Measurements from ENCODE around the gene MSI2.

MSI2 gene

GRCh38 chr17:57533684-57534305 lies 277.5 kb downstream of the MSI2 start:
- no peak for DNase-seq

DNA sequence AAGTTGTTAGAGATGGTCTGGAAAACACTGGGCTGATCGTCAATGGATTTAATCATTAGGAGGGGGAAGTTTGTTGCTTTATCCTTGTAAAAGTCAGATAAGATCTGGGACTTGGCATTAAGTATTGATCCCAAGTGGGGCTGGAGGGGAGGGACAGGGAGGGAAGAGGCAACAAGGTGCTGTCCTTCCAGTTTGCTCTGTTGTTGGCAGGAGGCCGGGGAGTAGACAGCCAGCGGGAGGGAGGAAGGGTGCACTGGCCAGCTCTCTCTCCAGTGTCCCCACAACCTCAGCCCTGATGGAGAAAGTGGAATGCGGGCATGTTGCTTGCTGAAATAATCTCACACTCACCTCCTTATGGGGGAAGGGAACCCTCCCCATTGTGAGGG lies 278.5 kb downstream of the MSI2 start:
- no peak for DNase-seq

DNA sequence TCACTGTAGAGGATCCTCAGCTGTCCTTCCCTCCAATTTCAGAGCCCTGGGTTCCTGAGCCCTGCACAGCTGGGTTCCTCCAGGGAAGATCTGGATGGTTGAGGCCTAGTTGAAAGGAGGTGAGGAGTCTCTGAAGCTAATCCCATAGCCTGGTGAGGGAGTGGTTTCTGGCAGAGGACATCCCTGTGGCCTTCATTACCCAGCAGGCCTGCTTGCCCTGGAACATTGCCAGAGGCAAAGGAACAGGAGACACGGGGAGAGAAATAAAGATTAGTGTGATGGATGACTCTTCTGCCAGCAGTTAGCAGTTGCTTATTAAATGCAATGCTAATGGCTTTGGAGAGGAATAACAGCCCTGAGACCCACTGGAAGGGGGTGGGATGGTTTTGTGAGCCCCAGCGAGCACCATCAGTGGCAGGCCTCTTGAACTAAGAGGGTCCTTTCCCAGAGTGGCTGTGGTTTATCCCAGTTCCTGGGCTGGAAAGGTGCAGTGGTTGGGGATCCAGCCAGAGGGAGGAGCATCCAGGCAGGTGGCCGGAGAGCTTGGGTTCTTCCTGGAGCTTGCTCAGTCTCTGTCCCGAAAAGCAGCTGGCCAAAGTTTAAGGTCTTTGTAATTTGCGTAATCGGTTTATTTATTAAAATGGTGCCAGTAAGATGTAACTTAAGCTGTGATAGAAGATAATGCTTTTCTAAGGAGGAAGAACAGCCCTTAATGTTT lies 279.1 kb downstream of the MSI2 start:
- DNase-seq: no peak

DNA sequence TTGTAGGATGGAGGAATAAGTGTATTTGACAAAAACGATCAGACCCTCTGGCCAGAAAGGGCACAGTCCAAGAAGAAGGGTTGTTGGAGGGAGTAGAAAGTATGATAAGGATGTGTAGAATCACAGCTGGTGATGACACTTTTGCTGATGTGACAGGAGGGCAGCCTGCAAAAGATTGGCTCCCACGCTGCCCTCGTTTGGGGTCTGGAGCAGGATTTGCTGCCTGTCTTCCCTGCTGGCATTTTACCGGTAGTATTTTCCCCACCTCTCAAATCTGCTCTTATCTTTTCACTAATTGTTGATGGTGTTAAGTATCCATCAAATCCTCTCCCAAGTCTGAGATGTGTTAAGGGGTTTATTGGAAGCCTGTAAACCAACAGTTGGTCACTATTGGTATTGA lies 280.0 kb downstream of the MSI2 start:
- DNase-seq: no peak

- no peak for DNase-seq
Measured at GRCh38 chr17:57536789-57537523, 280.6 kb downstream of the MSI2 start.

DNA sequence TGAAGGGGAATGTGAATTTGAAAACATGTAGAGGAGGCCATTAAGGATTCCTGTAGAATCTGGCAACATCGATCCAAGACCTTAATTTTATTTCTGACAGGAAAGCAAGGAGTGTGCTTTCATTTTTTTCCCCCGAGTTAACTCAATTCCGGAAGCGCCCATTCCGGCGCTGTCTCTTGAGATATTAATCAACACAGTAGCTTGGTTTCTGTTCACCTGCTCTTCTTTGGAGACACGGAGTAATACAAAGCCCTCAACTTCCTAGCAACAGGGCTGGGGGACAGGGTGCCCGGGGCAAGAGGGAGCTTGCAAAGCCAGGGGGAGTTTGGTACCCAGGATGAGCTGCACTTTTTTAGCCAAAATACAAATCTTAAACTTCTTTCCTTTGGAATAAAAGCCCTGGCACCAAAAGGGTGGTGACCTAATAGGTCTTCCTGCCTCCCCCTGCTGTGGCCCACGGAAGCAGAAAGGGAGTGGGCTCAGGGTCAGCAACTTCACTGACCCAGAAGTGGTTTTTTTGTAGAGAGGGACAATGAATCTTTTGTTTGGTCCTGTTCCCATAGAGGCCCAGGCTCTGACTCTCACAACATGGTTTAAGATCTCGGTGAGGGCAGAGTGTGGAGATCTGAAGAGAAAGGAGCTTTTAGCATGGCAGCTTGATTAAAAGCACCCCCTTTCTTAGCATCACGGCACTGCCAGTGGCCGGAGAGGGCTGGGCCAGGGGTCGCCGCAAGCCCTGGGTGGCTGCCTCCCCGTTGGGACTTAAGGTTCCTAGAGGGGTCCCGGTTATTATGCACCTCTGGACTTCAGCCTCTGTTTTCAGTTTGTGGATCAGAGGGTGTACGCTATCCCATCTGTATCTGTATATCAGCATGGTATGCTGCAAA lies 281.4 kb downstream of the MSI2 start:
- DNase-seq: no peak

GRCh38 chr17:57538736-57539456 lies 282.6 kb downstream of the MSI2 start:
- DNase-seq: no peak

- DNase-seq: no peak
Measured at GRCh38 chr17:57539529-57540301, 283.4 kb downstream of the MSI2 start.

DNA sequence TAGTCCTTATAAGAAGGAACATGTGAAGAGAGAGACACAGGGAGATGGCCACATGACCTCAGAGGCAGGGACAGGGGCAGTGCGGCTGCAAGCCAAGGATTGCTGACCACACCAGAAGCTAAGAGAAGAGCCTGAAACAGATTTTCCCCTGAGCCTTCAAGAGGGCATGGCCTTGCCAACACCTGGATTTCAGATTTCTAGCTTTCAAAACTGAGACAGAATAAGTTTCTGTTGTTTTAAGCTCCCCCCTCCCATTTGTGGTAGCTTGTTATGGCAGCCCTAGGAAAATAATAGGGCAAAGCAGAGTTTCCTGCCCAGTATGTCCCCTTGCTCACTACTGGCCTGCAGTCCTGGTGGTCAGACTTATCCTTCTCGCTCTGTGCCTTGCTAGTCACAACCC lies 284.3 kb downstream of the MSI2 start:
- no peak for DNase-seq

GRCh38 chr17:57541049-57541448 lies 284.7 kb downstream of the MSI2 start:
- no peak for DNase-seq

DNA sequence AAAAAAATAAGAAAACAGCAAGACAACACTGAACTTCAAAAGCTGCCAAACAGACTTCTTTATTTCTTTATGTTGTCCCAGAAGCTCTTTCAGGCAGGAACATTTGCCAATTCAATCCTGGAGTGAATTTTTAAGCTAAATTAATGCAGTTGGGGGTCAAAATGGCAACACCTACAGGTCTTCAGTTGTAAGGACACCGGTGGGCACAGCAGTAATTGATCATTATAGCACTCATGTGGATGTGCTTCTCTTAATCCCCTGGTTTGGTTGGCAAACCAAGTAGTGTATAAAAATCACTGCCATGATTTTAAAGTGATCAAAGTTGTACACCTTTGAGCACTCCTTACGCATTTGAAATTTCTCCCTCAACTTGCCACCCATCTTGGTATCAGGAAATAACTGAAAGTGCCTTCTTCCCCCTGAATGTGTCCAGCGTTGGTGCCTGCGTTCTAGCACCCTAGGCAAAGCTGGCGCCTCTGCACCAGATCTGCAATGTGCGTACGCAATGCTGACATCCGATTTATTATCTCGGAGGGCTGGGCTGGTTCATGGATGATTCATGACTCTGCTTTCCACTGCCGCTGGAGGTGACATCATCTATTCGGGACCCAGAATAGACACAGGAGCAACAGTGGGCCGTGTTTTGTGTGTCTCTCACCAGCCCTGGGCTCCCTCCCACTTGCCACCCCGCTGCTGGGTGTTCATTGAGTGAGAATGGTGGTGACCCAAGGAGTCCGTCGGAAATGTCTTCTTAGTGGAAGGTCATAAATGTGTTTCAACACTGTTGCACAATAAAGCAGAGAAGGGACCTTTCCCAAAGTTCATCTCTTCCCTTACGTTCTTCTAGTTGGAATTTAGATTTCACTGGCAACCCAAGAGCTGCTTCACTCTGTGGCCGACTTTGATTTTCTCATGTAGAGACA lies 285.4 kb downstream of the MSI2 start:
- DNase-seq: no peak

DNA sequence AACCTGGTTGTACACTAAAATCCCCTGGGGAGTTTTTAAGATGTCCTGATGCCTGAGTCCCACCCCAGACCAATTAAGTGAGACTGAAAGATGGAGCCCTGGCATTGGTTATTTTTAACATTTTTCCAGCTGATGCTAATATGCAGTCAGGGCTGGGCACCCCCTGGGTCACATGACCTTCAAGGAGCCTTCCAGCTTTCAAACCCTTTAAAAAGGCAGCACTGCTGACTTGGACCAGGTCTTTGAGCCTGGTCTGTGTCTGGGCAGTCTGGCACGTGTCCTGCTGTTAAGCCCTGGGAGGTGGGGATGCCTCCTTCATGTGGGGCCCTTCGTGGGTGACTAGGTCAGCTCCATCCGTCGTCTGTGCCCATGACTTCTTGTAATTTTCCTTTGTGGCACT lies 286.2 kb downstream of the MSI2 start:
- DNase-seq: no peak

- DNase-seq: no peak
Measured at GRCh38 chr17:57543230-57543629, 286.9 kb downstream of the MSI2 start.

GRCh38 chr17:57544401-57544800 lies 288.1 kb downstream of the MSI2 start:
- DNase-seq: no peak

- no peak for DNase-seq
Measured at GRCh38 chr17:57544834-57545463, 288.6 kb downstream of the MSI2 start.

DNA sequence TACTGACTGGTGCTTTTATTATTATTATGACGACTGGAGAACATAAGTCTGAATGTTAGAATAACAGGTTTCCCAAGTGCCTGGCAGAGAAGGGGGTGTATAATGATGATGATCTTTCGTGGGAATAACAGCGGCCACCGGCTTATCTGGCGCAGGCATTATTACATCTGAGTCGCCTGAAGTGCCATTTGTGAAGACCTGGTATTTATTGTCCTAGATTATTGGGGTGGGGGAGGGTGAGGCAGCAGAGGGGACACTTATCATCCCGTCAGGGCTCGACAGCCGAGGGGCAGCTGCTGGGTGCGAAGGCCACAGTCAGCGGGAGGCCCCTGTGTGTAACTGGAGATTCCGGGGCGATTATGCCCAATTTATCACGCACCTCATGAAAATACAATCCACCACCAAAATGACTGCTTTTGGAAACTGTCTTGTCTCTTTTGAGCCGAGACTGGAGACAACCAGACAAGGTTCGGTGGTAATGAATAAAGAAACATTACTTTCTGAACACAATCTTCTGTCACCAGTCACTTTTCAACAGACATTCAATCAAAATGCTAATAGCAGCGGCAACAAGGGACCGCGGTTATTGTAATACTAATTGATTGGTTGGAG lies 289.5 kb downstream of the MSI2 start:
- no peak for DNase-seq

DNA sequence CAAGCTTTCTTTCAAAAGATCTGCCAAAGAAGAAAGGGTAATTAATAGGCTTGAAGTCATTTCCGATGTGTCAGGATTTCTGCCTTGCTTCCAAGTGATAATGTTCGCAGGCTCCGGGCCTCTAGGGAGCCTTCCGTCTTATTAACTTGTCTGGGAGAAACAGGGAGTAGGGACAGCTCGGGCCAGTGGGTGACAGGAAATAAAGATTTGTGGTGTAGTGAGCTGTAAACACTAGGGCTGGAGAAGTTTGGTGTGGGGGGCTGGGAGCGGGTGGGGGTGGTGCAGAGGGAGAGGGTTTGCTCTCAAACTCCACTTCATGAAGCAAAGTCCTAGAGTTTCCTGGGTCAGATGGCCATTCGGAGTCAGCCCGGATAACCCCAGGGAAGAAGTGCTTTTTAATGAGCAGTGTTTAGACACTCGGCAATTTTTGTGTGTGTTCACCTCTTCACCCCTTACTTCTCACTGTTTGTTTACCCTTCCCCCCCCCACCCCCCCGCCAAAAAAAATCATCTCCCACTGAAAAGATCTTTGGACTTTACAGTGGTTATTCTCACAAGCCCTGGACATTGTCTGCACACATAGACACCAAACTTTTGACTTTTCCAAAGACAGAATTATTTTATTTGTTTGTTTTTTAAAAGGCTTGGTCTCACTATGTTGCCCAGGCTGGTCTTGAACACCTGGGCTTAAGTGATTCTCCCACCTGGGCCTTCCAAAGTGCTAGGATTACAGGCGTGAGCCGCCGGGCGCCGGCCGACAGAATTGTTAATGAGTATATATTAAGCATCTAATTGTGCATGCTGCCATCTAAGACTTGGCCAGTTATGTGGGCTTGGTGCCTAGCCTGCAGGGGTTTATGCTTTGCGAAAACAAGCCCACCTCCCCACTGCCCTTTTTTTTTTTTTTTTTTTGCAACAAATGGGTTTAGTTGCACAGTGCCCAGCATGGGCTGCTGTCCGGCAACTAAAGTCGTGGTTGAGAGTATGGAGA lies 292.4 kb downstream of the MSI2 start:
- no peak for DNase-seq

DNA sequence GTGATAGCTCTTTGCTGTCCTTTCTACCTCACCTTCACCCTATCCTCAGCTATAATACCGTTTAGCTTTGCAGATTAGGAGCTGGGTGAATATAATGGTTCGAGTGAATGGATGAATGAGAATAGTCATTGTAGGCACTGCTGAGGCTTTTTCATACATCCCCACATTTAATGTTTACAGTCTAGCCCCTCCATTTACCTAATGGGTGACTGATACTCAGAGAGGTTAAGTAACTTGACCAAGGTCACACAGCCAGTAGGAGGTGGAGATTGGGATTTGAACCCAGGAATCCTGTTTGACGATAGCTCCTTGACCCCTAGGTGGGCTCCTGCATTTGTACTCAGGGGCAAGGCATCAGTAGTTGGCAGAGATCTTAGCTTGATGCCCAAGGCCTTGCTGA lies 293.1 kb downstream of the MSI2 start:
- no peak for DNase-seq

Data from stimulated activated CD4-positive, alpha-beta T cell treated with anti-CD3 and anti-CD28 coated beads, Interleukin-4, amount 100 ng/mL, for 1 hour (primary cell).